Measurements from ENCODE around the gene ASB13. TPM values are rescaled to one million over a fixed set of nuclear protein-coding genes. Genes with fewer than 3 reads are reported as not detected.
A peak's percentile ranks its signal among the peaks of the same experiment; 100 is the strongest.
"Not testable (repeated sequence)": the region's sequence is repeated elsewhere in the genome, so short reads cannot be mapped to it uniquely, and the experiment has no call there.

The ASB13 gene
- total and polyA plus RNA-seq, 2 experiments from 2014 or later, result 16.9 to 18.1 TPM

GRCh38 chr10:5595591-5595990, 70.8 kb downstream of the ASB13 start:
- Histone ChIP-seq H3K4me1 (ENCODE audit: insufficient read depth) (peaks cover 34% of the 10 kb centered on the region), H3K79me2 (no peaks in the 10 kb centered on the region), H3K36me3 (replicated peaks; ENCODE audit: insufficient read depth, low read depth) (no peaks in the 10 kb centered on the region), H3K9me3 (ENCODE audit: low read depth) (no peaks in the 10 kb centered on the region), H3K27me3 (no peaks in the 10 kb centered on the region), H3K27ac (peak overlapping the region; percentile 78), H3K9me2 (replicated peaks; ENCODE audit: insufficient read depth) (no peaks in the 10 kb centered on the region), H3K4me2 (no peak overlapping the region), H2AFZ (no peak overlapping the region), H3K4me3 (no peak overlapping the region), H4K20me1 (ENCODE audit: insufficient read depth, poor library complexity, severe bottlenecking) (no peaks in the 10 kb centered on the region)
- WGBS (ENCODE audit: low lambda C conversion rate, missing lambda C conversion rate), result 62% methylated on average over 7 of the region's 7 CpGs
- TF ChIP-seq EZH2phosphoT487 (IDR thresholded peaks at IDR 0.05; ENCODE audit: low read depth, severe bottlenecking, unreplicated experiment) (no peak), EZH2 (IDR thresholded peaks at IDR 0.05; ENCODE audit: borderline replicate concordance) (no peak), CTCF (IDR thresholded peaks at IDR 0.05; ENCODE audit: poor library complexity) (no peak)
- no peak for DNase-seq (ENCODE audit: low spot score)

GRCh38 chr10:5595095-5595494, 71.3 kb downstream of the ASB13 start:
- H3K4me2 ChIP-seq, result no peak overlapping the region

GRCh38 chr10:5594271-5595049, 71.9 kb downstream of the ASB13 start:
- no peak for TF ChIP-seq EZH2 (IDR thresholded peaks at IDR 0.05; ENCODE audit: borderline replicate concordance)
- TF ChIP-seq CTCF (IDR thresholded peaks at IDR 0.05; ENCODE audit: poor library complexity), result no peak
- no peak for TF ChIP-seq EZH2phosphoT487 (IDR thresholded peaks at IDR 0.05; ENCODE audit: low read depth, severe bottlenecking, unreplicated experiment)
- Histone ChIP-seq H3K9me3 (ENCODE audit: low read depth) (no peaks in the 10 kb centered on the region), H3K79me2 (no peaks in the 10 kb centered on the region), H3K4me3 (no peak overlapping the region), H3K4me1 (ENCODE audit: insufficient read depth) (peaks cover 44% of the 10 kb centered on the region), H3K9me2 (replicated peaks; ENCODE audit: insufficient read depth) (no peaks in the 10 kb centered on the region), H4K20me1 (ENCODE audit: insufficient read depth, poor library complexity, severe bottlenecking) (no peaks in the 10 kb centered on the region), H3K4me2 (peak overlapping the region; percentile 29), H3K27ac (peak overlapping the region; percentile 83), H3K27me3 (no peaks in the 10 kb centered on the region), H2AFZ (no peak overlapping the region), H3K36me3 (replicated peaks; ENCODE audit: insufficient read depth, low read depth) (no peaks in the 10 kb centered on the region)
- 42% methylated on average over 14 of the region's 14 CpGs for WGBS (ENCODE audit: low lambda C conversion rate, missing lambda C conversion rate)
- DNase-seq (ENCODE audit: low spot score), result peak; percentile 69

More at GRCh38 chr10:5595095-5595494, 71.3 kb downstream of the ASB13 start:
- TF ChIP-seq EZH2phosphoT487 (IDR thresholded peaks at IDR 0.05; ENCODE audit: low read depth, severe bottlenecking, unreplicated experiment) (no peak), EZH2 (IDR thresholded peaks at IDR 0.05; ENCODE audit: borderline replicate concordance) (no peak), CTCF (IDR thresholded peaks at IDR 0.05; ENCODE audit: poor library complexity) (no peak)
- Histone ChIP-seq H3K36me3 (replicated peaks; ENCODE audit: insufficient read depth, low read depth) (no peaks in the 10 kb centered on the region), H3K4me3 (no peak overlapping the region), H3K27me3 (no peaks in the 10 kb centered on the region), H3K9me2 (replicated peaks; ENCODE audit: insufficient read depth) (no peaks in the 10 kb centered on the region), H2AFZ (no peak overlapping the region), H3K79me2 (no peaks in the 10 kb centered on the region), H3K4me1 (ENCODE audit: insufficient read depth) (peaks cover 39% of the 10 kb centered on the region), H3K27ac (peak overlapping the region; percentile 78), H3K9me3 (ENCODE audit: low read depth) (no peaks in the 10 kb centered on the region), H4K20me1 (ENCODE audit: insufficient read depth, poor library complexity, severe bottlenecking) (no peaks in the 10 kb centered on the region)
- WGBS (ENCODE audit: low lambda C conversion rate, missing lambda C conversion rate), result 55% methylated on average over 5 of the region's 5 CpGs
- no peak for DNase-seq (ENCODE audit: low spot score)

GRCh38 chr10:5593347-5593746, 73.0 kb downstream of the ASB13 start:
- 89% methylated on average over 6 of the region's 6 CpGs for WGBS (ENCODE audit: low lambda C conversion rate, missing lambda C conversion rate)
- H3K9me2 ChIP-seq (replicated peaks; ENCODE audit: insufficient read depth); H3K79me2 ChIP-seq; DNase-seq (ENCODE audit: low spot score); H4K20me1 ChIP-seq (ENCODE audit: insufficient read depth, poor library complexity, severe bottlenecking); H3K4me3 ChIP-seq; H3K27me3 ChIP-seq; H2AFZ ChIP-seq; H3K9me3 ChIP-seq (ENCODE audit: low read depth); H3K4me2 ChIP-seq; H3K36me3 ChIP-seq (replicated peaks; ENCODE audit: insufficient read depth, low read depth): not testable (repeated sequence)
- H3K27ac ChIP-seq, result peak overlapping the region; percentile 83
- peaks cover 51% of the 10 kb centered on the region for H3K4me1 ChIP-seq (ENCODE audit: insufficient read depth)
